Ovary (tissue), 3 donors: ENCODE results near the gene GALE.

ENCODE experiments used
- CTCF ChIP-seq, 3 donors: fragments of 450-650 bp in 2 of 3; fragments of 200-600 bp in 1 of 3; IDR thresholded peaks; one replicate each; pipeline versions ENCODE4 v1.5.1 to v1.8.0; 2016 to 2022; ENCODE audit warnings: antibody characterized with exemption in 3 of 3, mild to moderate bottlenecking in 1 of 3
- EP300 ChIP-seq: sonication (generic); formaldehyde crosslinking; IDR thresholded peaks from one replicate; pipeline ENCODE4 v1.6.1; 2017; ENCODE audit warnings: antibody characterized with exemption
- POLR2A ChIP-seq: fragments of 450-650 bp; IDR thresholded peaks from one replicate; pipeline ENCODE4 v1.6.1; 2017; ENCODE audit warnings: antibody characterized with exemption, mild to moderate bottlenecking, moderate library complexity
- donor health status: DM: no; HTN: no; CAD: no.

- TF ChIP-seq CTCF (IDR thresholded peaks at IDR 0.05): no peak
- no peak for TF ChIP-seq POLR2A
- TF ChIP-seq EP300: no peak
These were observed 15.8 kb upstream of the GALE start for GRCh38 chr1:23816361-23816760.
